HG03378 (cell line): ENCODE measurements around the gene SLC22A31.

Experiments used
- ATAC-seq: cut with Tn5 transposase; IDR thresholded peaks from one replicate; pipeline ENCODE4 v1.9.1; 2021; ENCODE audit warnings: mild to moderate bottlenecking, moderate library complexity; ENCODE audit not compliant: unreplicated experiment

SLC22A31 gene

GRCh38 chr16:89217138-89217387 lies 16.7 kb upstream of the SLC22A31 start:
- no peak for ATAC-seq

GRCh38 chr16:89216315-89217137 lies 16.2 kb upstream of the SLC22A31 start:
- no peak for ATAC-seq

- no peak for ATAC-seq
Observed at GRCh38 chr16:89210904-89211515, 10.7 kb upstream of the SLC22A31 start.

DNA sequence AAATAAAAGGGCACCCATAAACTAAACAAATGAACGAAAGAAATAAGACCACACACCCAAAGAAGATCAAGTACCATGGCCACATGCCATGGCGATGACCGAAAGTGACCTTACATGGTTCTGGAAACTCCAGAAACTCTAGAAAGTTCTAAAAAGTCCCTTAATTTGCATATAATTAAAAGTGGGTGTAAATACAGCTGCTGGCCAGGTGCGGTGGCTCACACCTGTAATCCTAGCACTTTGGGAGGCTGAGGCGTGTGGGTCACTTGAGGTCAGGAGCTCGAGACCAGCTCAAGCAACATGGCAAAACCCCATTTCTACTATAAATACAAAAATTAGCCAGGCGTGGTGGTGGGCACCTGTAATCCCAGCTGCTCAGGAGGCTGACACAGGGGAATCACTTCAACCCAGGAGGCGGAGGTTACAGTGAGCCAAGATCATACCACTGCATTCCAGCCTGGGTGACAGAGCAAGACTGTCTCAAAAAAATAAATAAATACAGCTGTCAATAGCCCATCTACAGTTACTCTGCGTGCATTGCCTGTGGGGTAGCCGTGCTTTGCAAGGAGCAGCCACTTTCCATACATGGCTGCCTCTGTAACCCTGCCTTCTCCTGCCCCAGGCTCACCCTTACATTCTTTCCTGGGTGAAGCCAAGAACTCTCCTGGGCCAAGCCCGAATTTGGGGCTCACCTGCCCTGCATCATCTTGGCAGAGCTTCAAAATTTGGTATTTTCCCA lies 10.0 kb upstream of the SLC22A31 start:
- no peak for ATAC-seq

- ATAC-seq: no peak
Observed at GRCh38 chr16:89209522-89210044, 9.2 kb upstream of the SLC22A31 start.

- no peak for ATAC-seq
Observed at GRCh38 chr16:89207993-89208392, 7.7 kb upstream of the SLC22A31 start.

DNA sequence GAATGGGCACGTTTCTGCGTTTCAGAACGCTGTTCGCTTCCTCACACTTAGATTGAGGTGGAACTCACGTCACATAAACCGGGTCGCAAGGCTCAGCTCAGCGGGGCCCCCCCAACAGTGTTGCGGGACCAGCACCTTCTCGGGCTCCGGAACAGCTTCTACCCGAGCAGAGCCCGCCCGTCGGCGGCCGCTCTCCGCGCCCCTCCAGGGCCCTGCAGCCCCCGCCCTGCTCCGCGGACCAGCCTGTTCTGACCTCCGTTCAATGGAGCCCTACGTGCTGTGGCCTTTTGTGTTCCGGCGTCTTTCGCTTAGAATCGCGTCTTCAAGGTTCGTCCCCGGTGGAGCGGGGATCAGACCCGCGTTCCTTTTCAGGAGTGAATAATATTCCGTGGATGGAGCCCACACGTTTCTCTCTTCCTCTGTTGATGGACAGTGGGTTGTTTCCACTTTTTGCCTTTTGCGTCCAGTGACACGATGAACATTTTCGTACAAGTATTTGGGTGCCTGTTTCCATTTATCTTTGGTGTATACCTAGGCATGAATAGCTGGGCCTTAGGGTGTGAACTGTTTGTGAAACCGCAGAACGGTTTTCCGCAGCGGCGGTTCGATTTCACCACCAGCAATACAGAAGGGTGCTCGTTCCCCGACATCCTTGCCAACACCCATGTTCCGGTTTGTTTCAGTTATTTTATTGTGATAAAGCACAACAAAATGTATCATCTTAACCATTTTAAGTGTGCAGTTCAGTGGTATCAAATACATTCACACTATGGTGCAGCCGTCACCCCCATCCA lies 2.3 kb upstream of the SLC22A31 start:
- no peak for ATAC-seq

GRCh38 chr16:89201439-89202377 lies 1.4 kb upstream of the SLC22A31 start:
- ATAC-seq: no peak

GRCh38 chr16:89200850-89201411 lies 594 bp upstream of the SLC22A31 start:
- ATAC-seq: no peak

GRCh38 chr16:89199241-89200123 lies 855 bp downstream of the SLC22A31 start:
- ATAC-seq: no peak

GRCh38 chr16:89198417-89199240 lies 1.7 kb downstream of the SLC22A31 start:
- ATAC-seq: no peak

- ATAC-seq: no peak
Observed at GRCh38 chr16:89197633-89198416, 2.5 kb downstream of the SLC22A31 start.

DNA sequence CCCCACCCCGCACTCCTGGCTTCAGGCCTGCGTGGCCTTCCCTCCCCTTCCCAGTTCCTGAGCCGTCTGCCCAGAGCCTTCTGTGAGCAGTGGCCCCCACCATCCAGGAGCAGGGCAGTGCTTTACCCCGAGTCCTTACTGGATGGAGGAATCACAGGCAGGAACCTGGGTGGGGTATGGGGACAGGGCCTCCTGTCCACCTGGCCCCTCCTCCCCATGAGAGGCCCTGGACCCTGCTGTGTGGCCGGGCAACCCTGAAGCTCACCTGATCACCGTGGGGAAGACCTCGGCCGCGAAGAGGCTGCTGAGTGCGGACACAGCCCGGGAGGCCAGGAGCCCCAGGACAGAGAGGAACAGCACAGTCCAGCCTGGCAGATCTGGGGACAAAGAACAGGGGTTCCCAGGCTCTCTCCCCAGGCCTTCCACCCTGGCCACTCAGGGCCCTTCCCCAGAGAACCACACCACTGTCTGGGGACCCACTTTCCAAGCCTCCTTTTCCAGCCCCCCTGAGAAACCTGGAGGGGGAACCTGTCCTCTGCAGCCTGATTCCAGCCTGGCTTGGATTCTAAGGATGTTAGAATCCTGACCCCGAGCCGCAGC lies 3.2 kb downstream of the SLC22A31 start:
- no peak for ATAC-seq

DNA sequence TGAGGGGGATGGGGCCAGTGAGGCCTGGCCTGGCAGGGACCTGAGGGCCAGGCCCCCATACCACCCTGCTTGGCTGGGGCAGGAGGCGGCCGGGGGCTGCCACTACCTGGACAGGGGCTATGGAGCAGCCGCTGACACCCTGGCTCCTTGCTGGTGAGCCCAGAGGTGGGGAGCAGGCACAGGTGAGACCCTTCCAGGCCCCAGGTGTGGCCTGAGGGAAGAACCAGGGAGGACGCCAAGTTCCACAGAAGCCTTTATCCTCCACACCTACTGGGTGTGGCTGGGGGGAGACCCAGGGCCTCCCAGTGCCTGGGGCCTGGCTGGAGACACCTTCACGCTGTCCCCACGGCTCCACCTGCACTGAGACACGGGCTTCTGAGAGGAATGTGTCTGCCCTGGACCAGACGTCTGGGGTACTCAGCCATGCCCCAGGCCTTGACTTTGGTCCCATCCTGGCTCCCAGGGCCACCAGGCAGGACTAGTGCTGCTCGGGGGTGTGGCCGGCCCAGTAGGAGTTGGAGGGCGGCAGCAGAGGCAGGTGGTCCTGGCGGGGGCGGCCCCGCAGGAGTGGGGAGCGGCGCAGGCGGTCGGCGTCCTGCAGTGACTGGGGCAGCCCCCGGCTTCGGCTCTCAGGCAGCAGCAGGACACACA lies 4.7 kb downstream of the SLC22A31 start:
- no peak for ATAC-seq

DNA sequence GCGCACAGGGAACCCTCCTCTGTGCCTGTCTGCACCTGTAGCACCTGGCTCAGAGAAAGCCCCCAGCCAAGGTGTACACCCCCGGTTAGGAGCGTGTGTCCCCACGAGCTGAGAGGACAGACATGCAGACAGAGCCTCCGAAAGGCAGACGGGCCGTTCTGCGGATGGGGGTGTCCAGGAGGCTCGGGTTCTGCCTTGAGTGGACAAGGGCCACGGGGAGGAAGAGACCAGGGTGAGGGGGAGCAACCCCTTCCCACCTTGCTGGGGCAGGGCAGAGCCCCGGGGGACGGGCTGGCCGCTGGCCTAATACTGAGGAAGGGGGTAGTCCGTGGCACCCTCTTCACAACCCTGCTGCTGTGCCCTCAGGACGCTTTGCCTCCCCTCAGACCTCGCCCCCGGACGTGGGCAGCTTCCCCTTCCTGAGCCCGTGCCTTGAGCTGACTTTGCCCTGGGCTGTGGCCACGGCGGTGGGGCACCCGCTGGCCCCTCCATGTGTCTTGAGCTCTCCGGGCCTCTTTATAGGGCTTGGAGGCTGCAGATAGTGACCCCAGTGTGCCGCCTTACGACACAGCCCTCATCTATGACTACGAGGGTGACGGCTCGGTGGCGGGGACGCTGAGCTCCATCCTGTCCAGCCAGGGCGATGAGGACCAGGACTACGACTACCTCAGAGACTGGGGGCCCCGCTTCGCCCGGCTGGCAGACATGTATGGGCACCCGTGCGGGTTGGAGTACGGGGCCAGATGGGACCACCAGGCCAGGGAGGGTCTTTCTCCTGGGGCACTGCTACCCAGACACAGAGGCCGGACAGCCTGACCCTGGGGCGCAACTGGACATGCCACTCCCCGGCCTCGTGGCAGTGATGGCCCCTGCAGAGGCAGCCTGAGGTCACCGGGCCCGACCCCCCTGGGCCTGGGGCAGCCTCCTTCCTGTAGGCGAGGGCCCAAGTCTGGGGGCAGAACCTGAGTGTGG lies 5.7 kb downstream of the SLC22A31 start:
- ATAC-seq: no peak
